IPS-NIHi7 (cell line): ENCODE results near the gene IQSEC3.

Source experiments
- DNase-seq: peaks from one replicate; pipeline ENCODE4 v3.0.0; 2012; ENCODE audit warnings: mixed read lengths; ENCODE audit errors: extremely low spot score

The IQSEC3 gene

DNA sequence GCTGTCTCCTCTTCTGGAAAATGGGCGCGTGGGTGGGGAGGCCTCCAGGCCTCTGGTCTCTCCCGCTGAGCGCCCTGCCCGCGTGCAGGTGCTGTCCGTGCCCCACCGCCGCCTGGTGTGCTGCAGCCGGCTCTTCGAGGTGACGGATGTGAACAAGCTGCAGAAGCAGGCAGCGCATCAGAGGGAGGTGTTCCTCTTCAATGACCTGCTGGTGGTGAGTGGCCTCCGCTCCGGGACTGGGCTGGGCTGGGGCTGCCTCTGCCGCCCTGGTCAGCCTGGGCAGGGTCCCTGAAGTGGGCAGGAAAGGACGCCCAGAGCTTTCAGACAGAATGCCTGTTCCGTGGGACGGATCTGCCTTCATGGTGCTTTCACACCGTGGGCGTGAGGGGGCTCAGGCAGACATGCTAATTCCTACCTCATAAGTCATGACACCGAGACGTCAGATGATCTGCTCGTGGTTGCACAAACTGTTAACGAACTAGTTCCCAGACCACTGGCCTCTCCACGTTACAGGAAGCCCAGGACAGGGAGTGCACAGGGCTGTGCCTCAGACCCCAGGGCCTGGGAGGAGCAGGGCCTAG is 96.9 kb downstream of the IQSEC3 start:
- DNase-seq, result no peak

DNA sequence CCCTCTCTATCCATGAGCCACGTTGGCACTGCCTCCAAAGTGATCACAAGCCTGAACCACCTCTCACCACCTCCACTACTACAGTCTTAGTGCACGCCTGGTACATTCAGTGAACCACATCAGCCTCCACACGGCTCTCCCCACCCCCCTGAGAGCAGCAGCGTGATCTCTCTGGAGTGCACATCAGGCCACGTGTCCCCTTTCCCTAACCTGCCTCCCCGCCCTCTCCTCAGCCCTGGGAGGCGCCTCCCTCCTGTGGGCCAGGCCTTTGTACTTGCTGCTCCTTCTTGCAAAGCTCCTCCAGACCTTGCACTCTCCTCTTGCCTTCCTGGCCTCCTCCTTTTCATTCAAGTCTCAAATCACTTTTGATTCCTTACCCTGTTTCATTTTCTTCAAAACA is 97.6 kb downstream of the IQSEC3 start:
- no peak for DNase-seq

DNA sequence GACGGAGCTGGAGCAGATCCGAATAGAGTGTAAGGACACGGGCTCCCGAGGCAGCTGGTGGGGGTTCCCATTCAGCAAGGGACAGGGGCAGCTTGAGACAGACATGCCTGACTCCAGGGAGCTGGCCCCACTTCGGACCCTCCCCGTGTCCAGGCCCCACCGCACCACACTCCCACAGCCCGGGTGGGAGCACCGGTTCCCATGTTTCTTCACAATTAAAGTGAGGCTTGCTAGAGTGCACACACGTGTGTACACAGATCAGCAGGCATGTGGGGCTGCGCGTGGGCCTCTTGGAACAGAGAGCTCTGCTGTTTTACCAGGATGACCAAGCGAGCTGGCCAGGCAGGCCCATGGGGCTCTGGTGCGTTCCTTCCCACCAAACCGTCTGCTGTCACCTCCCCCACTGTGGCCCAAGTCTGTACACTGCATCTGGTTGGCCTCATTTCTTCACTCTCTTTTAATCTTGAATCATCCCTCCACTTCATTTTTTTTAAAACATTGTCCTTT is 99.3 kb downstream of the IQSEC3 start:
- DNase-seq, result no peak

DNA sequence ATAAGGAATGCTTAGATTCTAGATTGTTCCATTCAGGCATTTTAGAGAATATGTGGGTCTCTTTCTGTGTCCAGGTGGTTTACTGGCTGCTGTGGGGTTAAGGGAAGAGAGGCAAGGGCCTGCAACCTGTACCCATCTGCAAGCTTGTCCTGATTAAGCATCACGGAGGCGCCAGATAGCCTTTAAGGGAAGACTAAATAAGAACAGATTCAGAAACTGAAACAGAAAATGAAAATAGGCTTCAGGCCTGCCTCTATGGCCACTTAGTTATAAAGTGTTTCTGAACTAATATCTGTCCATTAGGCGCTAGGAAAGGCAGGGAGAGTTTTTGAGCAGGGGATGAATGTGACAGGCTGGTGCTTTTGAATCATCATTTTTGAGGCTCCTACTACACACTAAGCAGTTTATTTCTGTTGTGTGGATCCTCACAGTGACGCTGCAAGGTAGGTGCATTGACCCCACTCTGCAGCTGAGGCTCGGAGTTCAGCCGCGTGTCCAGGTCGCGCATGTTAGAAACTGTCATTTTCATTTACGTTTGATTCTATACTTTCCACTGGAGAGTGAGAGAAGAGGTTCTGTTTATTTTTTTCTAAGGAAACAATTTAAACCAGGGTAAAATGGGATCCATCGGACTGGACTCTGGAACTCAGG is 100.0 kb downstream of the IQSEC3 start:
- DNase-seq, result no peak

DNA sequence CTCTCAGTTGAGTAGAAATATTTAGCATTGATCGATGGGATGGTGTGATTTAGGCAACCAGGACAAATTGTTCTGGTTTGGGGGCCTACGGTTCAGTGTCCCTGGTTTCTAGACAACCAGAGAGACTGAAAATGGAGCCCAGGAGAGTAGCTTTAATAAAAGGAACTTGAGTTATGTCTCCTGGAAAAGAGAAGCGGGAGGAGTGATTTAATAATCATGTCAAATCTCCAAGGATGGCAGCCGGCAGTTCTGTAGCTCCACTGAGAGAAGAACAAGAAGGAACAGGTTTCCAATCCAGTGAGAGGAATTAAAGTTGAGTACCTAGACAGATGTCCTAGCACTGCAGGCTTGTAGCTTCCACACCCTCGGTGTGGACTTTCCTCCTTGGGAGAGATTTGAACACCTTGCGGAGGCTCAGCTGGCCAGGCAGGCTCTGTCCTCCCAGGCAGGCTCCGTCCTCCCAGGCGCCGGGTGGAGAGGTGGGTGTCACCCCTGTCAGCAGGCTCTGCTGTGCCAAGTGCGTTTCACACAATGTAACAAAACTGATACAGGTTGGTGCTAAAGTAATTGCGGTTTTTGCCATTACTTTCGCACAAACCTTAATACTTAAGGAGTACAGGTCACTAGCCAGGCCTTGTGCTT is 101.5 kb downstream of the IQSEC3 start:
- no peak for DNase-seq

DNA sequence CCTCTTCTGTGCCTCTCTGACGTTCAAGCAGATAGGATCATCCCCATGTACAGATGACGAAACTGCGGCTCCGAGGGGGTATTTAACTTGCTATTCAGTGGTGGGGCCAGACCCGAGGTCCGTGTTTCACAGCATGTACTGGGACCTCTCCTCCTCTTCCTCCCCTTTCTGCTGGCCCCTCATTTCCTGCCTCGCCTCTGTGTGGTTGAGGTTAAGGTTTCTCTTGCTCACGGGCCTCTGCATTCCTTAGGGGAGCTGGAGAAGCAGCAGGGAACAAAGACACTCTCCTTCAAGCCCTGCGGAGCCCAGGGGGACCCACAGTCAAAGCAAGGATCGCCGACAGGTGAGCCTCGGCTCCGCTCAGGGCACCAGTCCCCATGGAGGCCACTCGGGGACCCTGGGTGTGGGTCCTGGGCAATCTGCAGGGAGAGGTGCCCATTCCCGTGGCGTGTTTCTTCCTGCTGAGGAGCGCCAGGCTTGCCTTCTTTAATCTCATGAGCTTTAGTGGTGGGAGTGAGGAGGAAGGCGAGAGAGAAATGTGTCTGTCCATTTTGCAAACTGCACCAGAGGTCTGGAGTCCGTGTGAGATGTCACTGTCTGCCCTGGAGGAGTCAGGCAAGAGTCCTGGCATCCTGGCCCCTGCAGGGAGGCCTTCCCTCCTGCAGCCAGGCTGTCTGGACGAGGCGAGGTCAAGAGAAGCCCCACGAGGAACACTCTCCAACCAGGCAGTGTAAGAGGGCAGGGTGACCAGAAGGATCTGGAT is 102.4 kb downstream of the IQSEC3 start:
- no peak for DNase-seq

DNA sequence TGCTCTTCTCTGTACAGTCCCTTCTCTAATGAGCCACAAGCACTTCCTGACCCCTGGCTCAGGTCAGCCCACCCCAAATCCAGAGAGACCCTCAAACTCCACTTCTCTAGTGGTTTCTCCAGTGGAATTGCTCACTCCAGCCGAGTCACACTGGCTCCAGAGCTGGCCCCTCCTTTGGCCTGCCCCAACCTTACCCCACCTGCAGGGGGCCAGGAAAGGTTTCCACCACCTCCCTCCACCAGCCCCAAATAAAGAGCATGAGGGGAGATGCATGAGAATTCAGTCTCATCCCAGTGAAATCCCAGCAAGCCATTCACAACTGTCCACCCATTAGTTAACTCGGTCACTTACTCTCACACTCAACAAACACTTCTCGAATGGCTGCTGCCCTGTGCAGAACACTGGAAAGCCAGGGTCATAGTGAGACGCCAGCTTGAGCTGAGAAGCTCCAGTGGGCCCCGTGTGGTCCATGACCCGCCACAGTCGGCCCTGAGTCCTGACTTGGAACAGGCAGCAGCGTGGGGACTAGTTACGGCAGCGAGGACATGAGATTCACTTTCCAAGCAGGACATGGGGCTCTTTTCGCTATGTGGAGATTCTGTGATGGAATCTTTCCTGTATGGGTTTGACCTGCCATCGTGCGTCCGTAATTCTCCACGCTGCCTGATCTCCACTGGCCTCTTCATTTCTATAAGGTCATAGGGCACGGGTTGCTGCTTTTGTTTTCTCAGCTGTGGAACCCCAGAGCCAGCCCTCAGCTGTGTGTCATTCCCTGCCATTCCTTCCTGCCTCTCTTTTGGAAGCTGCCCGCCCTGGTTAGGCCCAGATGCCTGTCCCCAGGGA is 103.2 kb downstream of the IQSEC3 start:
- no peak for DNase-seq

DNA sequence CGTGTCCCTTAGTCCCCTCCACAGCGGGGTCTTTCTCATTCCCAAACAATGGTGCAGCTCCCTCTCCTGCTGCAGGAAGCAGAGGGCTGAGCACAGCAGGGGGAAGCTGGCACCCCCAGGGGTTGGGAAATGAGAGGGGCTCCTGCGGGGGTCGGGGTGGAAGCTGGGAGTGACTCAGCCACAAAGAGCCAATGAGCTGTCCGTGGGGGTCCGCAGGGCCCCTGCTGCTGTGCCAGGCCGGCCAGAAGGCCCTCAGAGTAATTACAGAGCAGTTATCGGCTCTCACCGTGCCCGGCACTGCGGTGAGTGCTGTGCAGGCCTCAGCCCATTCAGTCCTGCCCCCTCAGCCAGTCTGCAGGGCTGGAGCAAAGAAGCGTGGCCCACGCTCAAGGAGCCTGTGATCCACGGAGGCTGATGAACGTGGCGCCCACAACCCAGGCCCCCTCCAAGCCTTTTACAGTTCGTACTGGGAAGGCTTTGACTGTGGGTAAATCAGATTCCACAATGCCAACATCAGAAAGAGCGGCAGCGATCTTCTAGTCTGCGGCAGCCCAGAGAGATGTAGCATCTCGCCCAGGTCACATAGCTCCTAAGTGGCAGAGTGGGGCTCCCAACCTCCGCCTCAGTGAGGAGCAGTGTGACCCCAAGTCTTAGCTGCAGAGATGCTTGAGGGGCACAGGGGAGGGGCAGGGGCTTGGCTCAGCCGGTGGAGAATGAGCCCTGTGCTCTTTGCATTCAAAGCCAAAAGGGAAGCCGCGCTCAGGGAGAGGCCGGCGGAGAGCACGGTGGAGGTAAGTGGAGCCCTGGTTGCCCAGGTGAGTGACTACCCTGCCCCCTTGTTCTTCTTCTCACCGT is 104.0 kb downstream of the IQSEC3 start:
- no peak for DNase-seq

DNA sequence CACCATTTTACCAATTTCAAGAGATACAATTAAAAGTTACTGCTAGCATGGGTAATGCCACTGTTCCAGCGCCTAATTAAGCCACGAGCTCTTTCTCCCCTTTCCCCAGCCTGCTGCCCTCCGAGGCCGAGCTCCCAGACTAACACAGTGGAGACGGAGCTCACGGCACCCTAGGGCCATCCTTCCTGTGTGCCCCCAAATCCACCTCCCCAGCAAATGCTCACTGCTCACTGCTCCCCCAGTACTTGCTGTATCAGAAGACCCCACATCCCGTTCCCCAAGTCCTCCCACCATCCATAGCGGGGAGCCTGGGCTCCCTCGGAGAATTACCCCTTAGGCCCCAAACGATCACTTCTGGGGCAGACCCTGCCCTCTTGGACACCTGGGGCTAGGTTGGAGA is 104.7 kb downstream of the IQSEC3 start:
- no peak for DNase-seq

DNA sequence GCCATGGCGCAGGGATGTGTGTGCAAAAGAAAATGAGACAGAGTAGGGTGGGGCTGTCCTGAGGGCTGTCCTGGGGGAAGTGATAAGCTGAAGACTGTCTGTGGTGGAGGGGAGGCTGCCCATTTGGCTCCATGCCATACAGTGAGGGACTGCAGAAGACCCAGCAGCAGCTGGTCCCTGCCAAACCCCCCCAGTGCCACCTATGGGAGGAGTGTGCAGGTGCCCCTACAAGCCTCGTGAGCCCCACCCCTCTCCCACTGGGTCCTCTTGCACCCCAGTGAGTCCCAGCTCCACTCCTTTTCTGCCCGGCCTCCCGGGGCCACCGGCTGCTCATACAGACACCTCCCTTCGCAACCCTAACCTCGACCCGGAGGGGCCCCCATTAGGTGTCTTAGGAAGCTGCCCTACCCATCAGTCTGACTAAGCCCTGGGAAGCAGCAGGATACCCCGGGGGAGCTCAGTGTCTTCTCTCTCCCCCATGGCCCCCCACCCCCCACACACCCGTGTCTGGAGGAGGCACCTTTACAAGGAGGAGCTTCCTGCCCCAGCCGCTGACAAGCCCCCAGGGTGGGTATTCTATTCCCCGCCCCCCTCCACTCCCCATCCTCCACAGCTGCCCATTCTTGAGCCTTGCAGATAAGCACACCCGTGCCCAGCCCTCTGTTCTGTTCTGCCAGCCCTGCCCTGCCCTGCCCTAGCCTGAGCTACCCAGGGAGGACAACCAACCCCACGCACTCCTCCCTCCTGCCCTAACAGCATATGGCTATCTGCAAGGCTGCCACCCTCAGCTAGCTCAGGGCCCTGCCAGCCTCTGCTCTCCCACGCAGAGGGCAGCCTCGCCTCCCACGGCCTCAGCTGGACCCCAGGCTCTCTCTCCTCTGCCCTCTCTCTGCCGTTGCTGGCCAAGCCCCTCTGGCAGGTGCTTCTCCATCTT is 105.4 kb downstream of the IQSEC3 start:
- DNase-seq, result no peak

DNA sequence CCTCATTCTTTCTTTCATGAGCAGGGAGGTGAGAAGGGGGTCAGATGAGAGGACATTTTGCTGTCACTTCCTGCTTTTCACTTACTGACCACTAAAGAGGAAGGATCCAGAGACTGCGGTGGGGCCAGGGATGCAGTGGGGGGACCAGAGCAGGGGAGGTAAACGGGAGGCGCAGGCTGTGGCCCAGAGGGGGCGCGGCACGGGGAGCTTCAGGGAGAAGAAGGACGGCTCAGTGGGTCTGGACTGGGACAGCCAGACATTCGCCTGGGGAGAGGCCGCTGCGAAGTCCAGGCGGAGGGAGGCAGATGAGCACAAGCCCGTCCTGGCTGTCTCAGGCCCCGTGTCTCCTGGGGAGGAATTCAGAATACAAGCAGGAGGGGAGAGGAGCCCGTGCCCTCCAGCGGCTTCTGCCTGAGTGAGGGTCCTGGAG is 106.2 kb downstream of the IQSEC3 start:
- no peak for DNase-seq

DNA sequence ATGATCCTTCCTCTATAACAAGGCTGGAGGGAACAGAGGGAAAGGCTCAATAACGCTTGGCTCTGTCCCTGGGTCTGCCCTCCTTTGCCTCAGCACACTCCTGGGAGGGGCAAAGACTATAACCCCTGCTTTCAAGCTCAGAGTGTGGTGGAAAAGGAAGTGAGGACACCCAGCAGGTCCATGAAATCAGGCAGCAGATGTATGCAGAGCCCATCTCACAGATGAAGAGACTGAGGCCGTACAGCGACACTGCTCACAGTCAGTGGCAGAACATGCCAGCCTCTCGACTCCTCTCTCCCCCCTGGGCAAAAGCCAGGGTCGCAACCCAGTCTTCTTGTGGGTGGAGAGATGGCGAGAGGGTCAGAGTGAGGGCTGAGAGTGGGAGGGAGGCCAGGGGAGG is 107.6 kb downstream of the IQSEC3 start:
- no peak for DNase-seq

DNA sequence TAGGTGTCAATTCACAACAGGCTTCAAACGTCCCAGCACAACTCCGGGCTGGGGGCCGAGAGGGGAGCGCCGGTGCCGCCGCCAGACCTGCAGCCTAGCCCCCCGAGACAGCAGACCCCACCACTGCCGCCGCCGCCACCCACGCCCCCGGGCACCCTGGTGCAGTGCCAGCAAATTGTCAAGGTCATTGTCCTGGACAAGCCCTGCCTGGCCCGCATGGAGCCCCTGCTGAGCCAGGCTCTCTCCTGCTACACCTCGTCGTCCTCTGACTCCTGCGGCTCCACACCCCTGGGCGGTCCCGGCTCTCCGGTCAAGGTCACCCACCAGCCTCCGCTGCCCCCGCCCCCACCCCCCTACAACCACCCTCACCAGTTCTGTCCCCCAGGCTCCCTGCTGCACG is 108.0 kb downstream of the IQSEC3 start:
- no peak for DNase-seq

DNA sequence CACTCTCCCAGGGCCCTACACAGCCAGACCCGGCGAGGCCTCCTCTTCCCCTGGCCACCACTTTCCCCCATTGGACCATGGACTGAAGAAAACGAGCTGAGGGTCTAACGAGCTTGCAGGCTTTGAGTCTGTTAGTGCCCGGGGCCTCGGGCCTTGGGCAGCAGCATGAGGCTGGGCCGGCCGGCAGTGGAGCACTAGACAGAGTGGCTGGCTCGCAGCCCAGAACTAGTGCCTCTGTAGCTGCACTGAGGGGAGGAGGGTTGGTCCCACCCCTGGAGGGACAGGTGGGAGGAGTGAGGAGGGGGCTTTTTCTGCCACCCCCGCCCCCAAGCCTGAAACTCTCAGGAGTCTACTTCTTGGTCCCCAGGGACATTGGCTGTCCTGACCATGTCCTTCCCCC is 108.7 kb downstream of the IQSEC3 start:
- no peak for DNase-seq

DNA sequence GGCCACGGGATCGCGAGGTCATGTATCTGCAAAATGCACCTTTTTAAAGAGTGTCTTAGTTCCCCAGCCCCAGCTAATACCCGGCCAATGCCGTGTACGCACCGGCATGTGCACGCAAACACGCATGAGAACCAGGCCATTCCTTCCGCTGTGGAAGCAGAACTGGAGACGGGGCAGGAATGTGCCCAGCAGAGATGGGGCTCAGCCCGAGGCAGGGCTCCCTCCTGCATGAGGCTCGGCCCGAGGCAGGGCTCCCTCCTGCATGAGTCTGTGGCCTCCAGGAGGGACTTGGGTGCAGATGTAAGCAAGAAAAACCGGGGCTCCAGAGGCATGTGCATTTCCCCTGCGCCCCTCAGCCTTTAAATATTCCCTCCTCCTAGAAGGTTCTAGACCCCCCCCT is 109.2 kb downstream of the IQSEC3 start:
- DNase-seq, result no peak

DNA sequence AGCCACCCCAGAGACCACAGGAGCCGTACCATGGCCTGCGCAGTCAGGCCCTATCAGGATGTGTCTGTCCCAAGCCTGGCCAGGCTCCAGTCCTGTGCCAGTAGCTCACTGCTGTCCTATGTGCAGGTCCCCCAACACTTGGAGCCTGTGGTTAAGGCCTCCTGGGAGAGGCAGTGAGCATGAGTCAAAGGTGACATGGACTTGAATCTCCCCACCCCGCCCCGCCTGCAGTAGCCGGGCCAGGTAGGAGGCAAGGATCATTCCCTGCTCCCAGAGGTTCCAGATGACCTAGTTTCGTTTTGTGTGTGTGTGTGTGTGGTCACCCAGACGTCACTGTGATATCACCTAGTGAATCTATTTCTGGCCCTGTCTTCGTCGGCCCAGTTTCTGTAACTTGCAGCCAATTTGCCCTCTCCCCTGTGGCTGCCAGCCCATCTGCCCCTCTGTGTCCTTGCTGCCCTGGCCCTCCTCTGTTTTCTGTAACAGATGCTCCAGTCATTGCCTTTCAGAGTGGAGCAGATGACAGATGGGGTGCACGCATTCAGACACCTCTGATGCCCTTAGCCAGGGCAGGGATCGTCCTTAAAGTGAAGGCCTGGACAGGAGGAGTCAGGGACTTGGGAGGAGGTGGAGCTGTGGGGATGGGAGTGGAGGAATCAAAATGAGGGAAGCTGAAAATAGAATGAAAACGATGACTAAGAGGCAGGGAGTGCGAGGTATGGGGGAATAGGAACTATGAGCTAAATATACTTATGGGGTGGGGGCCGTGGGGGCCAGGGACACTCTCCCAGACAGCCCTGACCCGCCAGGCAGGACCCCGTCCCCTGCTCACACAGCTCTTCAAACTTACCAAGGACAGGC is 110.0 kb downstream of the IQSEC3 start:
- DNase-seq, result no peak

DNA sequence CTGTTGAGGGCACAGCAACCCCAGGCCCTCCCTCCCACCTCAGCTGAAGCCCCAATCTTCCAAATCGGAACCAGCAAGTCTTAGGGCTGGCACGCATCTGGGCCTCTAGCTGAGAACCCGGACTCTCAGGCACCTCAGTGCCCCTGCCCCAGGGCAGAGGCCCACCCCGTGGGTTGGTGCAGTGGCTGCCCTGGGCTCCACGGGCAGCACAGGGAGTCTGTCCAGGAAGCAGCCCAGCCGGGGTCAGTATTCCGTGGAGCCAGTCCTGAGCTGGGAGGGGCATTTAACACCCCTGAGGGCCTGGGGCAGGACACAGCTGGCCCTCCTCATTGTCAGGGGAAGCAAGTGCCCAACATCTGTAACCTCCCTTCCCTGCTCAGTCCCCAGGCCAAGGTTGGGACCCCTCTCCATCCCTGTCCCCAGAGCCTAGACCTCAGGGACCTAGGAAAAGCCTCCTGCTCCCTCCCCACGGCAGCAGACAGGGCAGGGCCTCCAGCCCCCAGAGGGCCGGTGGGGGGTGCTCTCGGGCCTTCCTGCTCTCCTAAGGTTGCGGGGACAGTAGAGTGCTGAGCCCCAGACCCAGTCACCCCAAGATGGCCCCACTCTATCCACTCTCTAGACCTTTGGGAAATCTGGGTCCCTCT is 110.9 kb downstream of the IQSEC3 start:
- DNase-seq, result no peak
